Right cardiac atrium (tissue), 5 donors: ENCODE measurements around the gene RUNX3. TPM values are rescaled to one million over a fixed set of nuclear protein-coding genes. Genes with fewer than 3 reads are reported as not detected.
"Not testable (repeated sequence)": the region's sequence is repeated elsewhere in the genome, so short reads cannot be mapped to it uniquely, and the experiment has no call there.

Experiments
- ATAC-seq, 2 donors: fragments of 200-7000 bp; cut with Tn5 transposase; one replicate each; pipeline versions ENCODE4 v1.8.0 to v1.9.1; 2020; ENCODE audit warnings: moderate library complexity in 2 of 2, mild to moderate bottlenecking in 1 of 2
- DNase-seq, 3 donors: peaks; one replicate each; pipeline ENCODE4 v3.0.0-alpha.2; 2020
- H3K27ac ChIP-seq: one replicate; pipeline ENCODE4 v1.5.1; 2013; ENCODE audit warnings: mild to moderate bottlenecking, low read length, control low read depth, moderate library complexity
- H3K27me3 ChIP-seq: one replicate; pipeline ENCODE4 v1.6.1; 2013; ENCODE audit not compliant: control insufficient read depth, insufficient read depth
- H3K4me1 ChIP-seq: one replicate; pipeline ENCODE4 v1.6.1; 2013; ENCODE audit warnings: low read length; ENCODE audit not compliant: control insufficient read depth, insufficient read depth
- H3K4me3 ChIP-seq: one replicate; pipeline ENCODE4 v1.5.1; 2013; ENCODE audit warnings: low read length, control low read depth
- H3K9me3 ChIP-seq: one replicate; pipeline ENCODE4 v1.6.1; 2013; ENCODE audit warnings: low read length; ENCODE audit not compliant: control insufficient read depth
- whole genome bisulfite sequencing: extraction: QIAGEN DNeasy Blood & Tissue Kit; methylation state at CpG from one replicate; pipeline ENCODE4 v1.1.7; 2013; 5-methylcytosine and 5-hydroxymethylcytosine counted together
- intact Hi-C, 4 donors: fragments of 100-400 bp; cut with DNase I; formaldehyde crosslinking; loops; one replicate each; pipeline versions ENCODE4 v1.11.0 to v1.14.0; 2022 to 2023
- polyA plus RNA-seq: library from polyadenylated mRNA; stranded (reverse); fragments of 200-250 nt; gene quantifications from one replicate; pipeline ENCODE4 v1.2.3, GENCODE V29; 2013
- total RNA-seq, 4 donors: library from RNA; stranded (reverse); fragmentation: NEBNext Ultra II Directional; extraction: Animal tissue kit (Norgen Biotek cat#: 25700); gene quantifications; one replicate each; pipeline ENCODE4 v1.2.1, GENCODE V29; 2021
- donor health status: healthy with polysubstance abuse.
- donor health status: DM: no; HTN: yes; CAD: no.
- donor health status: DM: no; HTN: no; CAD: no.
- donor health status: DM: no; HTN: yes; CAD: no; lungs with severe emphysema.
- donor health status: DM: yes; HTN: yes; CAD: no.

RUNX3 gene
- total and polyA plus RNA-seq, 5 donors = 0.34 to 1.8 (median 0.89) TPM

DNA sequence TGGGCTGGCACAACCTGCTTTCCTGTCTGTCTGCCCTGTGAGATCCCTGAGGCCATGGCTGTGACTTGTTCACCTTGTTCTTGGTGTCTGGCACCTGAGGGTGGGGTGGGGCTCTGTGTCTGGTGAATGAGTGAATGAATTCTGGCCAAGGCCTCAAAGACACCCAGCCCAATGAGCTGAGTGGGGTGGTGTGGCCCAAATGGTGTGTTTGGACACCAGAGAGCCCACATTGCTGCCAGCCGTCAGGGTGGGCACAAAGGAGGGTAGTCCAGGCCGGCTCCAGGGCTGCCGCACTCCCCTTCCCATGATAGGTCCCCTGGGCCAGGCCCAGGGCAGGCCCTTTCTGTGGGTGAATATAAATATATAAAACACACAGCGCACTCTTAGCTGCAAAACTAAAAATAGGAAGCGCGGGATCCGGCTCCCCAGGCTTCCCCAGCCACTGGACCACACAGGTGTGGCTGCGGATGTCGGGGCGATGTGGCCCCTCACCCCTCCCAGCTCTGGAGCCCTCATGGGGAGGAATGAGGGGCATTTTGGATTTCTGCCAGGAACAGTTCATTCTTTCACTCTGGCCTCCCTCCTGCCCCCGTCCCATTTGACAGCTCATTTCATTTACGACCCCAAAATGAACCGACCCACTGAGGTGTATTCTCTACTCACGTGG is 33.3 kb downstream of the RUNX3 start:
- Histone ChIP-seq H3K9me3 (no peaks in the 10 kb centered on the region), H3K4me3 (no peak overlapping the region), H3K27ac (no peak overlapping the region), H3K4me1 (no peaks in the 10 kb centered on the region), H3K27me3 (no peaks in the 10 kb centered on the region)
- WGBS = 73% methylated on average over 14 of the region's 14 CpGs
- intact Hi-C loops = no loop called here
- ATAC-seq (no peak), DNase-seq (no peak)

DNA sequence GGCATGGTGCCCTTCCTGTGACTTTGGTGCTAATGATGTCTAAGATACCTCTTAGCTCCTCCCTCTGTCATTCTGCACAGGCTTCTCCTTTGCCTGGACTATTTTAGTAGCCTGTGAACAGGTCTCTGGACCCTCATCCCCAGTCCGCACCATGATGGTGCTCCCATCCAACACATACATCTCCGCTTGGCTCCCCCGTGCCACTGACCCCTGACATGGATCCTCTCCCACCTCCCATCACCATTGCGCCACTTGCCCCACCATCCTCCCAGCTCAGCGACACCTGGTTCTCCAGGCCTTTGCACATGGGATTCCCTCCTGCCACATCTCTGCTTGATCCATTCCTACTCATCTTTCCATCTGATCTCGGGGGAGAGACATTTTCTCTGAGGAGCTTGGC is 33.9 kb downstream of the RUNX3 start:
- DNase-seq (no peak), ATAC-seq (no peak)
- WGBS = 96% methylated on average over 6 of the region's 6 CpGs
- no peak overlapping the region for H3K27ac ChIP-seq
- H3K4me1 ChIP-seq = no peaks in the 10 kb centered on the region
- no peak overlapping the region for H3K4me3 ChIP-seq
- H3K9me3 ChIP-seq = no peaks in the 10 kb centered on the region
- intact Hi-C loops = no loop called here
- no peaks in the 10 kb centered on the region for H3K27me3 ChIP-seq

GRCh38 chr1:24895511-24895910 is 34.6 kb downstream of the RUNX3 start:
- WGBS = 92% methylated on average over 4 of the region's 4 CpGs
- no peak for DNase-seq
- intact Hi-C loops = no loop called here

GRCh38 chr1:24894002-24894401 is 36.1 kb downstream of the RUNX3 start:
- Histone ChIP-seq H3K9me3 (no peaks in the 10 kb centered on the region), H3K27ac (no peak overlapping the region), H3K4me3 (no peak overlapping the region), H3K27me3 (no peaks in the 10 kb centered on the region), H3K4me1 (no peaks in the 10 kb centered on the region)
- no peak for DNase-seq
- ATAC-seq = no peak
- intact Hi-C loops = no loop called here
- WGBS = 75% methylated on average over 8 of the region's 8 CpGs

More at GRCh38 chr1:24895511-24895910, 34.6 kb downstream of the RUNX3 start:
- Histone ChIP-seq H3K27ac (no peak overlapping the region), H3K4me3 (no peak overlapping the region), H3K27me3 (no peaks in the 10 kb centered on the region), H3K4me1 (no peaks in the 10 kb centered on the region), H3K9me3 (no peaks in the 10 kb centered on the region)
- ATAC-seq = no peak

GRCh38 chr1:24893431-24893830 is 36.6 kb downstream of the RUNX3 start:
- intact Hi-C loops = no loop called here
- DNase-seq (no peak), ATAC-seq (no peak)
- WGBS = 86% methylated on average over 3 of the region's 3 CpGs
- Histone ChIP-seq H3K27me3 (no peaks in the 10 kb centered on the region), H3K4me3 (no peak overlapping the region), H3K27ac (no peak overlapping the region), H3K4me1 (no peaks in the 10 kb centered on the region), H3K9me3 (no peaks in the 10 kb centered on the region)

GRCh38 chr1:24892188-24893153 is 37.6 kb downstream of the RUNX3 start:
- Histone ChIP-seq H3K27ac (no peak overlapping the region), H3K27me3 (no peaks in the 10 kb centered on the region), H3K4me3 (no peak overlapping the region), H3K9me3 (no peaks in the 10 kb centered on the region), H3K4me1 (no peaks in the 10 kb centered on the region)
- ATAC-seq (no peak), DNase-seq (no peak)
- intact Hi-C loops = no loop called here
- WGBS = 82% methylated on average over 1 of the region's 1 CpG

DNA sequence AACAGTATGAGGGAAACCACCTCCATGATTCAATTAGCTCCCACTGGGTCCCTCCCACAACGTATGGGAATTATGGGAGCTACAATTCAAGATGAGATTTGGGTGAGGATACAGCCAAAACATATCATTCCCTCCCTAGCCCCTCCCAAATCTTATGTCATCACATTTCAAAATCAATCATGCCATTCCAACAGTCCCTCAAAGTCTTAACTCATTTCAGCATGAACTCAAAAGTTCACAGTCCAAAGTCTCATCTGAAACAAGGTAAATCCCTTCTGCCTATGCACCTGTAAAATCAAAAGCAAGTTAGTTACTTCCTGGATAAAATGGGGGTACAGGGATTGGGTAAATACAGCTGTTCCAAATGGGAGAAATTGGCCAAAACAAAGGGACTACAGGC is 38.7 kb downstream of the RUNX3 start:
- H3K27me3 ChIP-seq, H3K9me3 ChIP-seq, H3K4me3 ChIP-seq, DNase-seq, H3K27ac ChIP-seq, H3K4me1 ChIP-seq, intact Hi-C loops, ATAC-seq: not testable (repeated sequence)
- 53% methylated on average over 1 of the region's 1 CpG for WGBS

- ATAC-seq (no peak), DNase-seq (no peak)
- no peaks in the 10 kb centered on the region for H3K9me3 ChIP-seq
- intact Hi-C loops = no loop called here
- no peaks in the 10 kb centered on the region for H3K4me1 ChIP-seq
- H3K27ac ChIP-seq = no peak overlapping the region
- no peaks in the 10 kb centered on the region for H3K27me3 ChIP-seq
- no peak overlapping the region for H3K4me3 ChIP-seq
- WGBS = 86% methylated on average over 2 of the region's 2 CpGs
Observed at GRCh38 chr1:24890887-24891286, 39.2 kb downstream of the RUNX3 start.

- ATAC-seq (no peak), DNase-seq (no peak)
- Histone ChIP-seq H3K9me3 (no peaks in the 10 kb centered on the region), H3K4me3 (no peak overlapping the region), H3K27ac (no peak overlapping the region), H3K27me3 (no peaks in the 10 kb centered on the region), H3K4me1 (no peaks in the 10 kb centered on the region)
- intact Hi-C loops = no loop called here
- WGBS = 81% methylated on average over 4 of the region's 4 CpGs
Observed at GRCh38 chr1:24888971-24889676, 41.0 kb downstream of the RUNX3 start.

DNA sequence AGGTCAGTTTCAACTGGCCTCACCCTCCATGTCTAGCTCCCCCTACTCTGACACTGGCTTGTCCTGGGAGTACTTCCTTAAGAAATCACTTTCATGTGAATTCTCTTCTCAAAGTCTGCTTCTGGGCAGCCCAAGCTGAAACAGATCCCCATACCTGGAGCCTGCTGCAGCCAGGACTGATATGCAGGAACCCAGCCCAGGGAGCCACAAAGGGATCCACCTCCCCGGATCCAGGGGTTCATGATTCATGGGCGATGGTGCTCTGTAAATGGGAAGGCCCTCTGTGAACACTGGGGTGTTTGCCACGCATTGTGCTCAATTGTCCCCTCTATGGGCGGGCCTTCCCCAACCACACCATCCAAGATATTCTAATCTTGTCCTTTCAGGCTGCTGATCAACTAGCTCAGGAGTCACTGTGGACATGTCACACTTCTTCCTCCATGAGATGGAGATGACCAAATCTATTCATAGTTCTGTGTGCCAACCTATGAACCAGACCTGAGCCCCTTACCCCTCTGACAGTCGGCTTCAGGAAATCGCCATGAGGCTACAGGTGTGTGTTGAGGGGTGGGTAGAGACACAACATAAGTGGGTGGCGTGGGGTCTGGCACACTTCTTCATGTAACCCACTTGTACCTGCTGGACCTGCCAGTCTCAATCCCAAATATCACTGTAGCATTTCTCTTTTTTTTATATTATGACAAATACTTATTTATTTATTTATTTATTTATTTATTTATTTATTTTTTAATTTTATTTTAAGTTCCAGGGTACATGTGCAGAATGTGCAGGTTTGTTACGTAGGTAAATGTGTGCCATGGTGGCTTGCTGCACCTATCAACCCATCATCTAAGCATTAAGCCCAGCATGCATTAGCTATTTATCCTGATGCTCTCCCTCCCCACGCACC is 41.8 kb downstream of the RUNX3 start:
- no peak overlapping the region for H3K27ac ChIP-seq
- H3K4me1 ChIP-seq = no peaks in the 10 kb centered on the region
- ATAC-seq = no peak
- H3K9me3 ChIP-seq = no peaks in the 10 kb centered on the region
- intact Hi-C loops = no loop called here
- WGBS = 89% methylated on average over 9 of the region's 9 CpGs
- no peaks in the 10 kb centered on the region for H3K27me3 ChIP-seq
- H3K4me3 ChIP-seq = no peak overlapping the region
- no peak for DNase-seq
